Transverse colon (tissue), 4 donors: ENCODE results near the gene RLF.

ENCODE experiments used
- EP300 ChIP-seq: sonication (generic); formaldehyde crosslinking; IDR thresholded peaks from one replicate; pipeline ENCODE4 v1.6.1; 2017; ENCODE audit warnings: antibody characterized with exemption, low read depth
- POLR2A ChIP-seq: fragments of 450-650 bp; IDR thresholded peaks from one replicate; pipeline ENCODE4 v1.6.1; 2016; ENCODE audit warnings: antibody characterized with exemption, mild to moderate bottlenecking, moderate library complexity
- POLR2AphosphoS5 ChIP-seq, 3 donors: sonication (generic); formaldehyde crosslinking; IDR thresholded peaks; one replicate each; pipeline ENCODE4 v1.6.1; 2016; ENCODE audit warnings: antibody characterized with exemption in 3 of 3
- TF ChIP-seq, protein P1 (sequence below), 5 experiments: fragments of 200-600 bp in 3 of 5; fragments of 450-650 bp in 2 of 5; sonication (generic) in 3 of 5; IDR thresholded peaks; 1 replicate in 2 of 5; 2 replicates in 3 of 5; pipeline ENCODE4 v1.5.1; 2016 to 2017; ENCODE audit warnings: antibody characterized with exemption in 5 of 5, inconsistent platforms in 3 of 5, mild to moderate bottlenecking in 2 of 5, moderate library complexity in 1 of 5

DNA sequence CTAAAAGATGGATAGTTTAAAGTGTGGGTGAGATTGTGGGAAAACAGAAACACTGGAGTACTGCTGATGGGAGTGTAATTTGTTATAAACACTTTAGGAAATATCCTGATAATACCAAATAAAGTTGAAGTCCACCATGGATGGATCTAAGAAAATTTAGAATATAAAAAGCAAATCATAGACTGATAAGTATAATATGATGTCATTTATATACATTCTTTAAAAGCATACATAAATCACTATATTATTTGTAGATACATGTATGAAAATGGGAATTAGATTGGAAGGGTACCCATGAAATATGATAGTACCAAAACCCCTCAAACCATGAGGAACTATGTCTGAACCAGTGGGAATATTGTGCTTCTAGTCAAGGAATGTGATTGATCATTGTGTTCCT lies 104.7 kb downstream of the RLF start:
- TF ChIP-seq, protein P1, sequence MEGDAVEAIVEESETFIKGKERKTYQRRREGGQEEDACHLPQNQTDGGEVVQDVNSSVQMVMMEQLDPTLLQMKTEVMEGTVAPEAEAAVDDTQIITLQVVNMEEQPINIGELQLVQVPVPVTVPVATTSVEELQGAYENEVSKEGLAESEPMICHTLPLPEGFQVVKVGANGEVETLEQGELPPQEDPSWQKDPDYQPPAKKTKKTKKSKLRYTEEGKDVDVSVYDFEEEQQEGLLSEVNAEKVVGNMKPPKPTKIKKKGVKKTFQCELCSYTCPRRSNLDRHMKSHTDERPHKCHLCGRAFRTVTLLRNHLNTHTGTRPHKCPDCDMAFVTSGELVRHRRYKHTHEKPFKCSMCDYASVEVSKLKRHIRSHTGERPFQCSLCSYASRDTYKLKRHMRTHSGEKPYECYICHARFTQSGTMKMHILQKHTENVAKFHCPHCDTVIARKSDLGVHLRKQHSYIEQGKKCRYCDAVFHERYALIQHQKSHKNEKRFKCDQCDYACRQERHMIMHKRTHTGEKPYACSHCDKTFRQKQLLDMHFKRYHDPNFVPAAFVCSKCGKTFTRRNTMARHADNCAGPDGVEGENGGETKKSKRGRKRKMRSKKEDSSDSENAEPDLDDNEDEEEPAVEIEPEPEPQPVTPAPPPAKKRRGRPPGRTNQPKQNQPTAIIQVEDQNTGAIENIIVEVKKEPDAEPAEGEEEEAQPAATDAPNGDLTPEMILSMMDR (IDR thresholded peaks at IDR 0.05): no peak
- no peak for TF ChIP-seq POLR2A
- no peak for TF ChIP-seq POLR2AphosphoS5 (IDR thresholded peaks at IDR 0.05)
- TF ChIP-seq EP300: no peak
